A673 (cell line): Measurements from ENCODE around the gene OAS2. TPM values are rescaled to one million over a fixed set of nuclear protein-coding genes. Genes with fewer than 3 reads are reported as not detected.

Experiments used
- BruUV-seq: library from RNA; stranded (reverse); fragments of 400-500 nt; replicated peaks from 2 replicates; lab custom pipeline; 2021; lab: Mats Ljungman, UMichigan
- CTCF ChIA-PET: fragments of 300-600 bp; sonication (Branson Sonifier 250); formaldehyde crosslinking; loops from one replicate; lab custom pipeline; 2022; ENCODE audit warnings: antibody characterized with exemption; lab: Charles Lee
- POLR2A ChIA-PET: fragments of 300-600 bp; sonication (Branson Sonifier 250); formaldehyde crosslinking; loops from one replicate; lab custom pipeline; 2022; ENCODE audit warnings: antibody characterized with exemption; ENCODE audit not compliant: low non-redundant PET; lab: Charles Lee
- DNase-seq: peaks from one replicate; pipeline ENCODE4 v3.0.0-alpha.2; 2015; ENCODE audit warnings: low spot score
- H3K27ac ChIP-seq: fragments of 200-600 bp; sonication (generic); 2 replicates; pipeline ENCODE4 v1.5.1; 2016; ENCODE audit warnings: mixed run types, low read depth, mild to moderate bottlenecking, mixed read lengths, antibody characterized with exemption, low read length; ENCODE audit not compliant: poor library complexity, severe bottlenecking
- H3K27me3 ChIP-seq: fragments of 200-600 bp; sonication (generic); replicated peaks from 2 replicates; pipeline ENCODE4 v1.6.1; 2017; ENCODE audit warnings: mixed run types, low read depth, mild to moderate bottlenecking, mixed read lengths, antibody characterized with exemption, low read length; ENCODE audit not compliant: insufficient read depth, poor library complexity
- H3K36me3 ChIP-seq: fragments of 200-600 bp; sonication (generic); 2 replicates; pipeline ENCODE4 v1.6.1; 2016; ENCODE audit warnings: mixed run types, mild to moderate bottlenecking, mixed read lengths, antibody characterized with exemption, low read length; ENCODE audit not compliant: insufficient read depth, poor library complexity, severe bottlenecking
- H3K4me1 ChIP-seq: fragments of 200-600 bp; sonication (generic); 2 replicates; pipeline ENCODE4 v1.6.1; 2017; ENCODE audit warnings: mixed run types, mild to moderate bottlenecking, mixed read lengths, antibody characterized with exemption, low read length; ENCODE audit not compliant: insufficient read depth, poor library complexity, severe bottlenecking
- H3K4me3 ChIP-seq: fragments of 200-600 bp; sonication (generic); 2 replicates; pipeline ENCODE4 v1.5.1; 2016; ENCODE audit warnings: low read depth, mixed run types, mild to moderate bottlenecking, mixed read lengths, low read length; ENCODE audit not compliant: poor library complexity, severe bottlenecking
- H3K9me3 ChIP-seq: fragments of 200-600 bp; sonication (generic); 2 replicates; pipeline ENCODE4 v1.6.1; 2016; ENCODE audit warnings: mixed run types, low read depth, mild to moderate bottlenecking, mixed read lengths, antibody characterized with exemption, low read length; ENCODE audit not compliant: poor library complexity, severe bottlenecking
- EZH2 ChIP-seq: fragments of 200-600 bp; sonication (generic); IDR thresholded peaks from 2 replicates; pipeline ENCODE4 v1.6.1; 2017; ENCODE audit warnings: borderline replicate concordance, low read depth, mild to moderate bottlenecking, mixed read lengths, antibody characterized with exemption, low read length; ENCODE audit not compliant: poor library complexity, severe bottlenecking
- intact Hi-C: fragments of 100-400 bp; cut with micrococcal nuclease; formaldehyde crosslinking; loops from one replicate; pipeline ENCODE4 v1.10.0; 2022; ENCODE audit not compliant: unreplicated experiment
- total RNA-seq: library from RNA; stranded (reverse); gene quantifications from 2 replicates; pipeline ENCODE4 v1.2.3, GENCODE V29; 2021
- TF ChIP-seq, protein P1 (sequence below): fragments of 300-800, 200-600 bp; sonication (generic); conservative IDR thresholded peaks from 2 replicates; pipeline ENCODE4 v1.5.1; 2017; ENCODE audit warnings: low read depth, mild to moderate bottlenecking, antibody characterized with exemption, low read length, moderate library complexity, mixed read lengths

Gene OAS2
- total RNA-seq, 1 experiment from 2014 or later: not detected

DNA sequence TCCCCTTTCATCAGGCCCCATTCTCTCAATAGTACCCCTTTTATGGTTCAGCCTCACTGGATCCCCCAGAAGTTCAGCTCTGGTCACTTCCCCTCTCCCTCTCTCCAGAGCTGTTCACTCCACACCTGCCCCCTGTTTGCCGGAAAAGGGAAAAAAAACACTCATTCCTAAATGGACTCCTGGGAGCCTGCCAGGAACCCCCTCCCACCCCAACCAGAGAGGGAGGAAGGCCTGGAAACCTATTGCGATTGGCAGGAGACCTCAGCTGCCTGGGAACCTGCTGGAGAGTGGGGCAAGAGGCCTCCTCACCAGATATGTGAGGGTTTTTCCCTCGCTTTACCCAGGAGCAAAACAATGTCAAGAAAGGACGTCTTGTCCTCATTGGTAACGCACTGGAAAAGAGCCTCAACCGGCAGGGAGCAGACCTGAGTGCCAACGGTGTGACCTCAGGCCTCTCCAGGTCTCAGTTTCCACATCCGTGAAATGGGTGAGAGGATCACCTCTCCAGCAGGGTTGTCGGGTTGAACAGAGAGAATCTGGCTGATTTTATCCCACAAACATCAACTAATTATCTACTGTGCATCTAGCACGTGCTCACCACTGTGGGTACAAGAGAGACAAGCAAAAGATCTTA is 82.9 kb downstream of the OAS2 start:
- no peaks in the 10 kb centered on the region for H3K9me3 ChIP-seq
- POLR2A ChIA-PET: interaction anchor here (0.7 kb wide), 1 partner anchor 104 kb away, joined by 8 read pairs; no protein-coding TSS in a partner anchor
- CTCF ChIA-PET: no interaction called here
- no peaks in the 10 kb centered on the region for H3K36me3 ChIP-seq
- intact Hi-C loops: no loop called here
- peaks cover 6% of the 10 kb centered on the region for H3K27me3 ChIP-seq
- no peak overlapping the region for H3K4me3 ChIP-seq
- TF ChIP-seq EZH2: no peak
- TF ChIP-seq, protein P1, sequence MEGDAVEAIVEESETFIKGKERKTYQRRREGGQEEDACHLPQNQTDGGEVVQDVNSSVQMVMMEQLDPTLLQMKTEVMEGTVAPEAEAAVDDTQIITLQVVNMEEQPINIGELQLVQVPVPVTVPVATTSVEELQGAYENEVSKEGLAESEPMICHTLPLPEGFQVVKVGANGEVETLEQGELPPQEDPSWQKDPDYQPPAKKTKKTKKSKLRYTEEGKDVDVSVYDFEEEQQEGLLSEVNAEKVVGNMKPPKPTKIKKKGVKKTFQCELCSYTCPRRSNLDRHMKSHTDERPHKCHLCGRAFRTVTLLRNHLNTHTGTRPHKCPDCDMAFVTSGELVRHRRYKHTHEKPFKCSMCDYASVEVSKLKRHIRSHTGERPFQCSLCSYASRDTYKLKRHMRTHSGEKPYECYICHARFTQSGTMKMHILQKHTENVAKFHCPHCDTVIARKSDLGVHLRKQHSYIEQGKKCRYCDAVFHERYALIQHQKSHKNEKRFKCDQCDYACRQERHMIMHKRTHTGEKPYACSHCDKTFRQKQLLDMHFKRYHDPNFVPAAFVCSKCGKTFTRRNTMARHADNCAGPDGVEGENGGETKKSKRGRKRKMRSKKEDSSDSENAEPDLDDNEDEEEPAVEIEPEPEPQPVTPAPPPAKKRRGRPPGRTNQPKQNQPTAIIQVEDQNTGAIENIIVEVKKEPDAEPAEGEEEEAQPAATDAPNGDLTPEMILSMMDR: no peak
- no peaks in the 10 kb centered on the region for H3K4me1 ChIP-seq
- H3K27ac ChIP-seq: no peak overlapping the region
- BruUV-seq: no TSS peak
- DNase-seq: no peak

Other genes with a start within 250 kb of the OAS2 start
- 0.90 and 1.3 TPM in 2 replicates for gene RPH3A, start 186.8 kb upstream of the OAS2 start, total RNA-seq
- 12.4 and 15.6 TPM in 2 replicates for gene OAS1, start 71.6 kb upstream of the OAS2 start, total RNA-seq
- 36.9 and 42.6 TPM in 2 replicates for gene OAS3, start 40.0 kb upstream of the OAS2 start, total RNA-seq
- 5.5 and 6.1 TPM in 2 replicates for gene DTX1, start 78.2 kb downstream of the OAS2 start, total RNA-seq
- gene RASAL1, start 157.2 kb downstream of the OAS2 start, total RNA-seq: 0.32 TPM in 1 of 2 replicates, not detected in the other
- not detected in 2 replicates for gene CFAP73, start 171.2 kb downstream of the OAS2 start, total RNA-seq
- 98.8 and 116 TPM in 2 replicates for gene DDX54, start 207.0 kb downstream of the OAS2 start, total RNA-seq
- gene RITA1, start 207.2 kb downstream of the OAS2 start, total RNA-seq: 22.3 and 25.3 TPM in 2 replicates
- 18.8 and 25.8 TPM in 2 replicates for gene TPCN1, start 242.9 kb downstream of the OAS2 start, total RNA-seq